ENCODE results near the gene VAX1.

DNA sequence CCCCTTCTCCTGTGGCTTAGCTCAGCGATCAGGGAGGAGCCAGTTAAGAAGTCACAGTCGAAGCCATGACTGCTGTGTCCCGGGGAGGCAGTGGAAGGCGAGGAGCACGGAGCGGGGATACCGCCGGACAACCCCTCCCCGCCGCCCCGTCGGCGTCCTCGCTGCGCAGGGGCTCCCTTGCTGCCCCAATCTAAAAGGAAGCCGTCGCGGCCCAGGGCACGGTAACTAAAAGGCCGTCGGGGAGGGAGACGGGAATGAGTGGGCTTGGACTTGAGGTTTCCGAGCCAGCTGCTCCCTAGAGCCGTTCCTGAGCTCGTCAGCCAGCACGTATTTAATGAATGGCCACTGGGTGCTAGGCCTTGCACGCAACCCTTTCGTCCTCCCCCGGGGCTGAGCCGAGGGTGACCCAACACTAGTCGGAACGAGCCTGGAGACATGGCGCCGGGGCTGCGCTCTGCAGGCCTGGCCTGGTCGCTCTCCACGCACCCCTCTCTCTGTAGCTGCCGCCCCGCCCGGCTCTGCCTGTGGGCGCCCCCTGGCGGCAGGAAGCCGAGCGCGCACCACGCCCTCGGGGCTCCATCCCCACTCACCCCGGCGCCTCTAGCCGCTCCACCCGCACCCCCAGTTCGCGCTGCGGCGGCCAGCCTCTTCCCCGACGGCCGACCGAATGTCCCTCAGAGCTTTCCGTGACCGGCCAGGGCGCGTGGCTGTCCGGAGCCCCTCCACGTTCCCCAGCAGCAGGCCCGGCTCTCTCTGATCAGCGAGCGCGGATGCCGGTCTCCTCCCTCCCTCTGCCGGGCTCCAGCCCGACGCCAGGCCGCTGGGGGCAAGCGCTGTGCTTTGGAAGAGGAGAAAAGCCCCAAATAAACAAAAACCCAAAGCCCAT lies 30.0 kb upstream of the VAX1 start:
- TF ChIP-seq, protein P1, sequence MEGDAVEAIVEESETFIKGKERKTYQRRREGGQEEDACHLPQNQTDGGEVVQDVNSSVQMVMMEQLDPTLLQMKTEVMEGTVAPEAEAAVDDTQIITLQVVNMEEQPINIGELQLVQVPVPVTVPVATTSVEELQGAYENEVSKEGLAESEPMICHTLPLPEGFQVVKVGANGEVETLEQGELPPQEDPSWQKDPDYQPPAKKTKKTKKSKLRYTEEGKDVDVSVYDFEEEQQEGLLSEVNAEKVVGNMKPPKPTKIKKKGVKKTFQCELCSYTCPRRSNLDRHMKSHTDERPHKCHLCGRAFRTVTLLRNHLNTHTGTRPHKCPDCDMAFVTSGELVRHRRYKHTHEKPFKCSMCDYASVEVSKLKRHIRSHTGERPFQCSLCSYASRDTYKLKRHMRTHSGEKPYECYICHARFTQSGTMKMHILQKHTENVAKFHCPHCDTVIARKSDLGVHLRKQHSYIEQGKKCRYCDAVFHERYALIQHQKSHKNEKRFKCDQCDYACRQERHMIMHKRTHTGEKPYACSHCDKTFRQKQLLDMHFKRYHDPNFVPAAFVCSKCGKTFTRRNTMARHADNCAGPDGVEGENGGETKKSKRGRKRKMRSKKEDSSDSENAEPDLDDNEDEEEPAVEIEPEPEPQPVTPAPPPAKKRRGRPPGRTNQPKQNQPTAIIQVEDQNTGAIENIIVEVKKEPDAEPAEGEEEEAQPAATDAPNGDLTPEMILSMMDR (IDR thresholded peaks at IDR 0.05 in 8 of 11, conservative IDR thresholded peaks at IDR 0.05 in 3 of 11), result peak; percentile 23 to 95 (median 87)
- no peak for TF ChIP-seq POLR2A (IDR thresholded peaks at IDR 0.05)
